SIG-M5 treated with dmso at 0.1 percent for 504 hours (cell line): ENCODE measurements around the gene CHST15.

Experiments
- DNase-seq: peaks from one replicate; lab custom pipeline; 2025; ENCODE audit not compliant: unreplicated experiment; lab: John Stamatoyannopoulos, UW

CHST15 gene

DNA sequence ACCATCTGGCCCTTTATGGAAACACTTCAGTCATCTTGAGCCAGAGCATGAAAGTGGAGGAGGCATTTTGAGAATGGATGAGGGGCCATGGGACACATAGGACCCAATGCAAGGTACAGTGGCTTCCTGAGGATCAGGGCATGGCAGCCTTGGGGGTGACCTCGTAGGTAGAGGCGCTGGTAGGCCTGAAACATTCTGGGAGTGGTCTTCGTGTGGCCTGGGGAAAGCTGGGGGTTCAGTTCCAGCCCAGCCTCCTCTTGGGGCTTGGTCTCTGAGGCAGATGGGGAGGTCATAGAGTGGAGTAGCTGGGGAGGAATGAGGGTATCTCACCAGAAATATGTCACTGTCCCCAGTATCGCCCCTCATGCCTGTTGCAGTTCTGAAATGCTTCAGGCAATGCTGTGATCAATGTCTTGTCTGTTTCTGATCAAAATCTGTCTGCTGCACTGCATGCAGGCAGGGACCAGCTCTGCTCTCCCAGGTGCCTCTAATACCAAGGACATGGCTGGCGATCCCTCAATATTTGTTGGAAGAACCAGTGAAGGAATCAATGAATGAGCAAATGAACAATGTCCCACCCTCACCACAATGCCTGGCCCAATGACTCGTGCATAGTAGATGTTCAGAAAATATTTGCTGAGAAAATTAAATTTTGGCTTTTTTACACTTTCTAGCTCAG lies 90.9 kb downstream of the CHST15 start:
- no peak for DNase-seq

DNA sequence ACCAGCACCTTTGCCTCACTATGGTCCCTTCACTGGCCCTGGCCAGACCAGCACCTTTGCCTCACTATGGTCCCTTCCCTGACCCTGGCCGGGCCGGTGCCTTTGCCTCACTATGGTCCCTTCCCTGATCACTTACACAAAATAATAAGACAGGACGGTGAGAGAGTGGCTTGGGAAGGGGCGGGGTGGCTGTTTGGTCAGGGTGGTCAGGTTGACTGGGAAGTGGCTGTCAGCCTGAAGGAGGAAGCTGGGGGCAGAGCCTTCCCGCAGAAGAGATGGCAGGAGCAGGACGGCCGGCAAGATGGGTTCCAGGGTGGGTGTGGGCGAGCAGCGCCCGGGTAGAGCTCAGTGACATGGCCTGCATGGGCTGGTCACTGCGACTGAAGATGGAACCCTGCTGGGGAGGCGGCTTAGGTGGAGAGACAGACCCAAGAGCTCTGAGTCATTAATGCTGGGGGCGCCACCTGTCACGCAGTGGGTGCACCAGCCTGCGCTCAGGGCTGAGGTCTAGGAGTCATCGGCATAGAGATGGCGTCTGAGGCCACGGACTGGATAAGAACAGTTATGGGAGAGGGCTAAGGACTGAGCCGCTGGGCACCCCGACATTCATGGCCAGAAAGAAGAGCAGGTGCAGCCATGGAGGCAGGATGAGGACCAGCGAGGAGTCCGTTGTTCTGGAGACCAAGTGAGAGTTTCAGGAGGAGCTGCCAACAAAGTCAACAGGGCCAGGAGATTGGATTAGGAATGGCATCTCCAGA lies 91.8 kb downstream of the CHST15 start:
- DNase-seq, result no peak

DNA sequence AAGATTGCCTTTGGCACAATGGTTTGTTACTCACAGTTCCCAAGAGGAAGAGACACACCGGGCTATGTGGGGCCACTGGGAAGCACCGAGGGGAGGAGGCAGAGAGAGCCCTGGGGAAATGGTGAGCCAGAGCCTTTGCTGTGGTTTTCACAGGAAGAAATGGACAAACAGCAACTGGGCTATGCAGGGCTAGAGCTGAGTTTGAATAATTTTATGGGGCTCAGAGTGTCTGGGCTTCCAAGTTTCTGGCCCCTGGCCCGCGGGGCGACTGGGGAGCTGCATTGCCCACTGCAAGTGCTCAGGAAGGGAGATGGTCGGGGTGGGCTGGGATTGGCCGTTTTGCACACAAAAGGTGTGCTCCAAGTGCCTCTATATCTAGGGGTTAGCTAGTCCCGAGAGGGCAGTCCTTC lies 92.6 kb downstream of the CHST15 start:
- no peak for DNase-seq

DNA sequence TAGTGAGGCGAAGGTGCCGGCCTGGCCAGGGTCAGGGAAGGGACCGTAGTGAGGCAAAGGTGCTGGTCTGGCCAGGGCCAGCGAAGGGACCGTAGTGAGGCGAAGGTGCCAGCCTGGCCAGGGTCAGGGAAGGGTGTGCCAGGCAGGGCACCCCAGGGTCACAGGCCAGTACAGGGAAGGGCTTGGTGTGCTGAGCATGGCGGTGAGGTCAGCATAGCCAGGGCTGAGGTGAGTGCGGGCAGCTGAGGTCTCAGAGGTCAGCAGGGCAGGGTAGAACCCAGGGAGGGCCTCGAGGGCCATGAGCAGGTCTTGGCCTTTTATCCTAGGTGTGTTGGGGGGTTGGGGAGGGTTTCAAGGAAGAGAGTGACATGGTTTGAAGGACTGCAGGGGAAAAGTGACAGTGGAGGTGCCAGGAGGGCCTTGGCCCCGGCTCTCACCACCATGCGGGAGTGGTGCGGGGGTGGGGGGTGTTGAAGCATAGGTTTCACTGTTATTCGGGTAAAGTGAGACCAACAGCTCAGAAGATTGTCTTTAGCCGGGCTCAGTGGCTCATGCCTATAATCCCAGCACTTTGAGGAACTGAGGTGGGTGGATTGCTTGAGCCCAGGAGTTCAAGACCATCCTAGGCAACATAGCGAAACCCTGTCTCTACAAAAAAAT lies 93.3 kb downstream of the CHST15 start:
- DNase-seq, result no peak

DNA sequence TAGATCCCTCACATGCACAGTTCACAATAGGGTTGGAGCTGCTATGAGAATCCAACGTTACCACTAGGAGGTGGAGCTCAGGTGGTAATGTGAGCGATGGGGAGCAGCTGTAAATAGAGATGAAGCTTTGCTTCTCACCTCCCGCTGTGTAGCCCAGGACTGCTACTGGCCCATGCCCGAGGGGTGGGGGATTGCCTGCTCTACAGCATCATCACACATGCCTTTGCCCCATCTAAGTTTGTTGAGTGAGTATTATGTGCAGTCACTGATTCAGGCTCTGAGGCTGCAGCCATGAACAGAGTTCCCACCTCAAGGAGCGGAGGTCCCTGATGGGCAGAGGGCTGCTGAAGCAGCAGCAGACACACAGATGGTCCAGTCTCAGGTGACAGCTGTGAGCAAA lies 94.1 kb downstream of the CHST15 start:
- no peak for DNase-seq

DNA sequence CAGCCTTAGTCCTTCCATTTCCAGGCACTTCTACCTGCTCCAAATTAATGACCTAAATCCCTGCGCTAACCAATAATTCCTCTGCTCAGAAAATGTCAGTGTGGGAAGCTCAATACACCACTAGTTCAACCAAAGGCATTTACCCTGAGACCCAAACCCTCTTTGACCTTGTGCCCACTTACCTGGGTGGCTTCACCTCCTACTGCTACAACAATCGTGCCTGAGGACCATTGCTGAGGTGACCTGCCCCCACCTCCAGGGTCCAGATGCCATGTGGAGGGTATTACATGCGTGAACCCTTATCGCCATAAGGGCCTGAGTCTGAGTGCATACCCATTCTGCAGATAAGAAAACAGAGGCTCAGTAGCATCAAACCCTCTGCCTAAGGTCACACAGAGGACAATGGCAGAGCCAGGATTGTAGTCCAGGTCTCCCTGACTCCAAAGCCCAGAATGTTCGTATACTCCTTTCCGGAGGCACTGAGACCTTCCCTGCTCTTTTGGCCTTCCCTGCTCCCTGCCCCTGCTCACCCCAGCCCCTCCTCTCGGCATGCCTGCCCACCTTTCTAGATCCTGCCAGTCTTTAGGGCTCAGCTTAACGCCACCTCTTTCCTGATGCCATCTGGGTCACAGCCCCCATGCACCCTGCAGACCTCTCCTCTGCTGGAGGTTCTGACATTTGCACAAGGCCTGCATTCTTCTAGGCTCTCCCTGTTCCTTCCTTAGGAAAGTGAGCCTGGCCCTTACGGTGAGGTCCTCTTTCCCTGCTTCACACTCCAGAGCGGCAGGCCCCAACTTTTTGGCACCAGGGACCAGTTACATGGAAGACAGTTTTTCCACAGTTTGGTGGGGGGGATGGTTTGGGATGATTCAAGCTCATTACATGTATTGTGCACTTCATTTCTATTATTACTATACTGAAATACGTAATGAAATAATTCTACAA lies 94.9 kb downstream of the CHST15 start:
- no peak for DNase-seq

DNA sequence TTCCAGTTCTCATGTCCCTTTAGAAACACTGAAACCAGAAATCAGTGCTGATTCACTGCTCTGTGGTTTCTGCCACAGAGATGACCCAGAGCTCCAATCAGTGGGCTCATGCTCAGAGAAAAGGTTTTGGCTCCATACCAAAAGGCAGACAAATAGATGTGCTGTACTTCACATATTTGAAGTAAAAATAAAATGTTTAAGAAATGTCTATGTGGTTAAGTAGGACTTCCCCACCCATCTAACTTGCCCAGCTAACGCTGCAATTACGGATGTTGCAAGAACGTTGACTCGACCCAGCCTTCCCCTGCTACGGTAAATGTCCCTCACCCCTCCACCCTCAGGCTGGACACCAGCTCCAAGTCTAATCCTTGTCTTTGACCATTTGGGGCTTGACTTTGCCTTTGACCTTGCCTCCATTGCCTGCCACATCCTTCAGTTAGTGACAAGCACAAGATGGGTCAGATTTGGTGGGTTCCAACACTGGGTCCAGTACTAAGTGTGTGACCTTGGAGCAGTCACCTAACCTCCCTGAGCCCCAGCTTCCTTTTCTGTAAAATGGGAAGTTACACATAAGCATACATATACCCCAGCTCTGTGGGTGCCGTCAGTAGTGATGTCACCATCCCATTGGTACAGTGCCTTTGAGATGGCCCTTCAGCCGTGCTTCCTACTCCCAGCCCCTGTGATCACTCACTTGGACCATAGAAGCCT lies 95.8 kb downstream of the CHST15 start:
- peak; percentile 57 for DNase-seq

DNA sequence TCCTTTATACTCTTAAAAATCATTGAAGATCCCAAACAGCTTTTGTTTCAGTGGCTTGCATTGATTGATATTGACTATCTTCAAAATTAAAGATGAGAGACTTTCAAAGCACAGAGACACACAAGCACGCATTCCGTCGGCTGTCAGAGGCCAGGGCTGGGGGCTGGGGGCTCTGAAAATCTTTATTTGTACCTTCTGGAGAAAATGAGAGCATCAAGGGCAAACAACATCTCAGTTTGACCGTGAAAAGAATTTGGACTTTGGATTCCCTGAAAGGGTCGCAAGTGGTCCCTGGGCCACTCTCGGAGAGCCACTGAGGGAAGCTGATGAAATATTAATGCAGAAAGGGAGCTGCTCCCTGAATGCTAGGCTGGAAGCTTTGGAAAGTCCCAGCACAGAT lies 96.4 kb downstream of the CHST15 start:
- DNase-seq, result no peak

DNA sequence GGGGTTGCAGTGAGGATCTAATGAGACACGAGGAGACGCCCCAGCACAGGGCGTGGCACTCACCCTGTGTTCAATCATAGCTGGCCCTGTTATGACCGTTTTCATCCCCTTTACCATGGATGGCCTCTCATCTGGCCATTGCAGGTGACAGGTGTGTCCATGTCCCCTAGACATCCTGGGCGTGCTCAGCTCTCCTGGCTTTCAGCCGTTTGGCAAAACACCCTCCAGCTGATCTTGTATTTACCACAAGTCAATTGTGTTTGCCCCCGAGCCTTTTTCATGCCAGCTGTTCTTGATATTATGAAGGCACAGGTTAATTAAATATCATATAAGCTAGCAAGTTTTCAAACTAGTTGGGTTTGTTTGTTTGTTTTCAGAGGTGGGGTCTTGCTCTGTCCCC lies 97.1 kb downstream of the CHST15 start:
- no peak for DNase-seq

DNA sequence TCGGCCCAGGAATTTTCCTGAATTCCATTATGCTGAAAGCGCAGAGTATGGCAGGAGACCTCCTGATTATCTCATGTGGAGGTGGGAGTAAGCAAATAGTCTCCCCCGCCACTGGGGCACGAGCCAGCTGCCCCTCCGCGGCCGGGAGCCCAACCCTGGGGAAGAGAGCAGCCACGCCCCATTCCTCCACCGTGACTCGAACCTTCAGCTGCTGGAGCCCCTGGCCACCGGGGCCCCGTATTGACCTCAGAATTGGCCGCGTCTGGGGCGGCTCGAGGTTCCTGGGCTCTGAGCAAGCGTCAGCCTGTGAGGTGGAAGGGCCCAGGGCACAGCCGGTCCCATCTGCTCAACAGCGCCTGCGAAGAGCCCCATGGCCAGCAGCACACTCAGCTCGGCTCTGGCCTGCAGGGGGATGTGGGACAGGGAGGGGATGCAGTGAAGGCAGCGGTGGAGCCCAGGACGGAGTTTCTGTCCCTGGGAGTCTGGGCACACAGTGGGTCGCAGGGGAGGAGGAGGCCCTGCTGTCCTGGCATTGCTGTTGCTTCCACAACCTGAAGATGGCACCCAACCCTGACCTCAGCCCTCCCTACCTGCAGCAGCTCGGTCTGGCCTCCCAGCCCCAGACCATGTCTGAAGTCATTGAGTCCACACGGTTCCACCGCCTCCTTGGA lies 97.8 kb downstream of the CHST15 start:
- peak; percentile 10 for DNase-seq

DNA sequence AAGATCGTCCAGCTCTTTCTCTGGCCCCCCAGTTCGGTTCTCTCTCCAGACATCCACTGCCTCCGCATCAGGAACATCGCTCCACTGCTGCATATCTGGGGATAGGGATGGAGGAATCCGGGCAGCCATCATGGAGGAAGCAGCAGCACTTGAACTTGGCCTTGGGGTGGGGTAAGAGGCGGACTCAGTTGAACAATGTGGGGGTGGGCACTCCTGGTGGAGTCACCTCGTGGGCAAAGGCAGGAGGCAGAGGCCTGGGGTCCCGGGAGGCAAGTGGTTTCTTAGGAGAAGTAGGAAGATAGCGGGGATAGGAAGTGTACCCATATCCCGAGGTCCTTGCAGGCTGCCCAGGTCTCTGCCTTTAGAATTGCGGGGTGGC lies 98.3 kb downstream of the CHST15 start:
- no peak for DNase-seq

DNA sequence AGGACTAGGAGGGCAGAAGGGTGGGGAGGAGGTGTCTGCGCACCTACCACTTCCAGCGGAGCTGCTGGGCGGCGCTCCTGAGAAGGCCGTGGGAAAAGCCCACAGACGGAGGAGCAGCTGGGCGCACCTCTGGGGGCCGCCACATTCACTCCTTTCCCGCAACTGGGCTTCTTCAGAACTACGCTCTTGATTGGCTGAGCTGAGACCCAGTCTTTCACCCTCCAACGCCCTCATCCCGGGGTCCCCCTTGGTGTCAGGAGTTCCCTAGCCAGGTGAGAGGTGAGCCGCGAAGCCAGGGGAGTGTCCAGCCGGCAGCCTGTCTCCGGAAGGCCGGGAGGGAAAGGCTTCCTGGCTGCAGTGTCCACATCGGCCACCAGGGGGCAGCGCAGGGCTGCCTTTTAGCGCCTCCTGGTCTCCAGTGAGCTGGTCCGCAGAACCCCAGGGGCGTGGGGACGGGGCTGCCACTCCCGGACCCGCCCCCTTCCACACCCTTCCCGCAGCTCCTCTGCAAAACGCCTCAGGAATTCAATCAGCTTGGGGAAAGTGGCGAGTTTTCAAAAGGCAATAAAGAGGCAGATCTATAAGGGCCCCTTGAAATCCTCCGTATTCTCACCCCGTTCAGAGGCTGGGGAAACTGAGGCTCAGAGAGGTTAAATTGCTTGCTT lies 98.8 kb downstream of the CHST15 start:
- peak; percentile 48 for DNase-seq

DNA sequence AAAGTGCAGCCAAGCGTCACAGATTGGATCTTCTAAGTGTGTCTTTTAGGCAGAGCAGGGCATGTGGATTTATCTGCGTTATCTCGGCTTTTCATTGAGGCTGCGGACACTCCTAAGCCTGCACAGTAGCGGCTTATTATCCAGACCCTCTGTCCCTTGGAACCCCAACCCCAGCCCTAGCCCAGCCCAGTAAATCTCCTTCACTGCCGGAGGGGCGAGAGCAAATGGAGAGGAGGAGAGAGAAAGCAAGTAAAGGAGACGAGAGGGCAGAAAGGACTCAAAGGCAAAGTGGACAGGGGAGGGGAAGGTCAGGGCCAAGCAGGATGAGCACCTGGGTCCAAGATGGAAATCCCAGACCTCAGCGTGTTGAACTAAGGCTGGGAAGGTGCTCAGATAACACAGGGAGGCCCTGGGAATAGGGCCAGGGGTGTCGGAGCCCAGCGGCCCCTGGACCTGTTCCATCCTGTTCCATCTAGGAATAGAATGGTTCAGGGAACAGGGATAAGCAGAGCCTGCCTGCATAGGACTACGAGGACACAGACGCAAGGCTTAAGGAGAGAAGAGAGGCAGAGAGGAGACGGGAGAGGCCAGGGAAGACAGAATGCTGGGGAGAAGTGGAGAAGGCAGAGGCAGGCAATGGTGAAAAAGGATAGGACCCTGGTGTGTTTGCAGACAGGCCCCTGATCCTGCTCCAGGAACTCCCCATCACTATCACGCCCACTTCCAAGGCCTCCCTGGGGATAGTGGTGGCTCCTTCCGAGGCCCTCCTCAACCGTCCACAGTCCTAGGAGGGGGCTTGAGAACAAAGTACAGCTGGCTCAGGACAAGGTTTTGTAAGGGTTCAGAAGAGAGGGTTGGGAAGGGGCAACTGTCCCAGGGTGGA lies 99.6 kb downstream of the CHST15 start:
- no peak for DNase-seq

DNA sequence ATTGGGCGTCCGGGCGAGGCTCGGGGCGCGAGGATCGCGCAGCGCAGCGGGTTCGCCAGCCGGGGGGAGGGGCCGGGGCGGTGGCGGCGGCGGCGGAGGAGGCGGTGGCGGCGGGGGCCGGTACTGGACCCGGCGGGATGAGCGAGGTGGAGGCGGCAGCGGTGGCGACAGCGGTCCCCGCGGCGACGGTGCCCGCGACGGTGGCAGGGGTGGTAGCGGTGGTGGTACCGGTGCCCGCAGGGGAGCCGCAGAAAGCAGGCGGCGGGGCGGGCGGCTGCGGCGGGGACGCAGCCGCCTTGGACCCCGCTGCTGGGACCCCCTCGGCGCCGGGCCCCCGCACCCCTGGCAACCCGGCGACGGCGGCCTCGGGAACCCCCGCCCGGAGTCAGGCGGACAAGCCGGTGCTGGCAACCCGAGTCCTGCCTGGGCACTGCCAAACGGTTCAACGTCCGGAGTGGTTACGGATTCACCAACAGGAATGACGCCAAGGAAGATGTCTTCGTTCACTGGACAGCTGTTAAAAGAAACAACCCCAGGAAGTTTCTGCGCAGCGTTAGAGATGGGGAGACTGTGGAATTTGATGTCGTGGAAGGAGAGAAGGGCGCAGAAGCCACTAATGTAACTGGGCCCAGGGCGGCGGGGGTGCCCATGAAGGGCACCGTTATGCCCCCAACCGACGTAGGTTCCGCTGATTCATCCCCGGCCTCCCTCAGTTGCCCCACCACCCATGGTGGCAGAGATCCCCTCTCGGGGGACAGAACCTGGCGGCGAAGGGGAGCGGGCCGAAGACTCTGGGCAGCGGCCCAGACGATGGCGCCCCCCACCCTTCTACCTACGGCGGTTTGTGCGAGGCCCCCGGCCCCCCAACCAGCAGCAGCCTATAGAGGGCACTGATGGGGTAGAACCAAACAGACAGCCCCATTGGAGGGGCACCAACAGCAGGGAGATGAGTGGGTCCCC lies 101.5 kb downstream of the CHST15 start:
- no peak for DNase-seq

DNA sequence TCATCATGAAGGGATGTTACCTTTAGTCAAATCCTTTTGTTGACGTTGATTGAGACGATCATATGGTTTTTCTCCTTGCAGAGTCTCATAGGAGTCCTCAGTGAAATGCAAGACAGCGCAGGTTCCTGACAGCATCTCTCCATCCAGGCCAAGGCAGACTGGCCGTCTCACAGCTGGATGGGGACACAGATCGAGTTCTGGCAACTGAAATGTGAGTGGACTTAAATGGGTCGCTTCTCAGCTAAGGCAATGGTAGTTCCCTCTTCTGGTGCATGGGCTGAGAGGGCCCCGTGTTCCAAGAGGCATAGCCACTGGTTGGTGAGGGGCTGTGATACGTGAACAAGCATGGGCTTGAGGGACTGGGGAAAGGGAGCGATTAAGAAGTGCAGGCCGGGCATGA lies 102.5 kb downstream of the CHST15 start:
- no peak for DNase-seq

DNA sequence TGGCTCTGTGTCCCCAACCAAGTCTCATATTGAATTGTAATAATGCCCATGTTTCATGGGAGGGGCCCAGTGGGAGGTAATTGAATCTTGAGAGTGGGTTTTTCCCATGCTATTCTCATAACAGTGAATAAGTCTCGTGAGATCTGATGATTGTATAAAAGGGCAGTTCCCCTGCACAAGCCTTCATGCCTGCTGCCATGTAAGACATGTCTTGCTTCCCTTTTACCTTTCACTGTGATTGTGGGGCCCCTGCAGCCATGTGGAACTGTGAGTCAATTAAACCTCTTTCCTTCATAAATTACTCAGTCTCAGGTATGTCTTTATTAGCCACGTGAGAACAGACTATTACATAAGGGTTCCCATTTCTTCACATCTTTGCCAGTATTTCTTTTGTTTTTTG lies 104.7 kb downstream of the CHST15 start:
- no peak for DNase-seq

DNA sequence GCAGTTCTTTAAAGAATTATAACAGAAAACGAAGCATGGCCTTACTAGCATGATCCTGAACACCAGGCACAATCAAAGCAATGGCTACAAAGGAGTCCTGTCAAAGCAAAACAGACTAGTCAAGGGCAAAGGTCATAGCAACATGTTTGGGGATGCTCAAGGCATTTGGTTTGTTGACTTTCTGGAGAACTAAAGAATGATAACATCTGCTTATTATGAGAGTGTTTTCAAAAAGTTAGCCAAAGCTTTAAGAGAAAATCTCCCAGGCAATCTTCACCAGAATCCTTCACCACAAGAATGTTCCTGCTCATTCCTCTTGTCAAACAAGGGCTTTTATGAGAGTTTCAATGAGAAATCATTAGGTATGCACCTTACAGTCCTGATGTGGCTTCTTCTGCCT lies 106.7 kb downstream of the CHST15 start:
- no peak for DNase-seq
